ENCODE results near the gene SEMA7A.
"Not testable (repeated sequence)": the region's sequence is repeated elsewhere in the genome, so short reads cannot be mapped to it uniquely, and the experiment has no call there.

SEMA7A gene

GRCh38 chr15:74460298-74460697 is 26.5 kb upstream of the SEMA7A start:
- peak overlapping the region; percentile 90 for H3K4me3 Mint-ChIP-seq
- peak overlapping the region; percentile 82 for H3K27ac Mint-ChIP-seq
- peaks cover 17% of the 10 kb centered on the region for H3K9me3 Mint-ChIP-seq
- peaks cover 39% of the 10 kb centered on the region for H3K36me3 Mint-ChIP-seq (ENCODE audit: low read depth)
- H3K27me3 Mint-ChIP-seq: no peaks in the 10 kb centered on the region
- intact Hi-C loops (cut with micrococcal nuclease): loop anchor here (2.0 to 5.0 kb wide), 3 partner anchors 87 to 155 kb away; partner anchors contain the start of gene CLK3
- H3K4me1 Mint-ChIP-seq (ENCODE audit: low read depth): peaks cover 49% of the 10 kb centered on the region

- Mint-ChIP-seq H3K9me3 (peaks cover 17% of the 10 kb centered on the region), H3K36me3 (ENCODE audit: low read depth) (peaks cover 39% of the 10 kb centered on the region), H3K27ac (peak overlapping the region; percentile 82), H3K4me1 (ENCODE audit: low read depth) (peaks cover 51% of the 10 kb centered on the region)
- intact Hi-C loops (cut with micrococcal nuclease): loop anchor here (2.0 to 5.0 kb wide), 3 partner anchors 87 to 155 kb away; partner anchors contain the start of gene CLK3
- not testable (repeated sequence) for H3K4me3 Mint-ChIP-seq, H3K27me3 Mint-ChIP-seq
Observed at GRCh38 chr15:74459798-74460197, 26.0 kb upstream of the SEMA7A start.

- Mint-ChIP-seq H3K27ac (no peak overlapping the region), H3K4me1 (ENCODE audit: low read depth) (peaks cover 51% of the 10 kb centered on the region), H3K4me3 (no peak overlapping the region), H3K9me3 (peaks cover 4% of the 10 kb centered on the region), H3K36me3 (ENCODE audit: low read depth) (peaks cover 48% of the 10 kb centered on the region), H3K27me3 (no peaks in the 10 kb centered on the region)
- intact Hi-C loops (cut with micrococcal nuclease): no loop called here
Observed at GRCh38 chr15:74458473-74458872, 24.7 kb upstream of the SEMA7A start.

GRCh38 chr15:74457036-74457435 is 23.3 kb upstream of the SEMA7A start:
- H3K27me3 Mint-ChIP-seq; H3K4me3 Mint-ChIP-seq; H3K27ac Mint-ChIP-seq; intact Hi-C loops (cut with micrococcal nuclease); H3K9me3 Mint-ChIP-seq: not testable (repeated sequence)
- H3K4me1 Mint-ChIP-seq (ENCODE audit: low read depth): peaks cover 38% of the 10 kb centered on the region
- H3K36me3 Mint-ChIP-seq (ENCODE audit: low read depth): peaks cover 62% of the 10 kb centered on the region

- H3K36me3 Mint-ChIP-seq (ENCODE audit: low read depth): peaks cover 83% of the 10 kb centered on the region
- H3K4me1 Mint-ChIP-seq (ENCODE audit: low read depth): peaks cover 23% of the 10 kb centered on the region
- intact Hi-C loops (cut with micrococcal nuclease): no loop called here
- H3K9me3 Mint-ChIP-seq: no peaks in the 10 kb centered on the region
- H3K4me3 Mint-ChIP-seq: no peak overlapping the region
- H3K27ac Mint-ChIP-seq: peak overlapping the region; percentile 35
- no peaks in the 10 kb centered on the region for H3K27me3 Mint-ChIP-seq
Observed at GRCh38 chr15:74454764-74455500, 21.2 kb upstream of the SEMA7A start.

- H3K4me3 Mint-ChIP-seq: no peak overlapping the region
- H3K36me3 Mint-ChIP-seq (ENCODE audit: low read depth): peaks cover 91% of the 10 kb centered on the region
- no peaks in the 10 kb centered on the region for H3K27me3 Mint-ChIP-seq
- H3K4me1 Mint-ChIP-seq (ENCODE audit: low read depth): peaks cover 27% of the 10 kb centered on the region
- intact Hi-C loops (cut with micrococcal nuclease): no loop called here
- peak overlapping the region; percentile 35 for H3K27ac Mint-ChIP-seq
- H3K9me3 Mint-ChIP-seq: no peaks in the 10 kb centered on the region
Observed at GRCh38 chr15:74453925-74454763, 20.4 kb upstream of the SEMA7A start.

GRCh38 chr15:74451861-74452835 is 18.4 kb upstream of the SEMA7A start:
- H3K27ac Mint-ChIP-seq: no peak overlapping the region
- H3K27me3 Mint-ChIP-seq: no peaks in the 10 kb centered on the region
- H3K4me3 Mint-ChIP-seq: no peak overlapping the region
- H3K9me3 Mint-ChIP-seq: no peaks in the 10 kb centered on the region
- H3K4me1 Mint-ChIP-seq (ENCODE audit: low read depth): peaks cover 22% of the 10 kb centered on the region
- intact Hi-C loops (cut with micrococcal nuclease): no loop called here
- peaks cover 93% of the 10 kb centered on the region for H3K36me3 Mint-ChIP-seq (ENCODE audit: low read depth)

- no peaks in the 10 kb centered on the region for H3K9me3 Mint-ChIP-seq
- no peaks in the 10 kb centered on the region for H3K27me3 Mint-ChIP-seq
- peaks cover 93% of the 10 kb centered on the region for H3K36me3 Mint-ChIP-seq (ENCODE audit: low read depth)
- no peak overlapping the region for H3K27ac Mint-ChIP-seq
- intact Hi-C loops (cut with micrococcal nuclease): no loop called here
- peaks cover 22% of the 10 kb centered on the region for H3K4me1 Mint-ChIP-seq (ENCODE audit: low read depth)
- H3K4me3 Mint-ChIP-seq: no peak overlapping the region
Observed at GRCh38 chr15:74451322-74451721, 17.6 kb upstream of the SEMA7A start.

GRCh38 chr15:74449643-74450205 is 16.0 kb upstream of the SEMA7A start:
- intact Hi-C loops (cut with micrococcal nuclease): no loop called here

GRCh38 chr15:74449095-74449494 is 15.3 kb upstream of the SEMA7A start:
- Mint-ChIP-seq H3K27me3 (no peaks in the 10 kb centered on the region), H3K9me3 (no peaks in the 10 kb centered on the region), H3K36me3 (ENCODE audit: low read depth) (peaks cover 97% of the 10 kb centered on the region), H3K27ac (no peak overlapping the region), H3K4me3 (no peak overlapping the region), H3K4me1 (ENCODE audit: low read depth) (peaks cover 12% of the 10 kb centered on the region)
- intact Hi-C loops (cut with micrococcal nuclease): no loop called here

More at GRCh38 chr15:74449643-74450205, 16.0 kb upstream of the SEMA7A start:
- peaks cover 18% of the 10 kb centered on the region for H3K4me1 Mint-ChIP-seq (ENCODE audit: low read depth)
- H3K27me3 Mint-ChIP-seq: no peaks in the 10 kb centered on the region
- no peak overlapping the region for H3K27ac Mint-ChIP-seq
- H3K36me3 Mint-ChIP-seq (ENCODE audit: low read depth): peaks cover 96% of the 10 kb centered on the region
- H3K4me3 Mint-ChIP-seq: no peak overlapping the region
- H3K9me3 Mint-ChIP-seq: no peaks in the 10 kb centered on the region

- H3K27me3 Mint-ChIP-seq: no peaks in the 10 kb centered on the region
- no peak overlapping the region for H3K4me3 Mint-ChIP-seq
- intact Hi-C loops (cut with micrococcal nuclease): no loop called here
- peaks cover 10% of the 10 kb centered on the region for H3K4me1 Mint-ChIP-seq (ENCODE audit: low read depth)
- H3K27ac Mint-ChIP-seq: no peak overlapping the region
- no peaks in the 10 kb centered on the region for H3K9me3 Mint-ChIP-seq
- H3K36me3 Mint-ChIP-seq (ENCODE audit: low read depth): peaks cover 74% of the 10 kb centered on the region
Observed at GRCh38 chr15:74445816-74446763, 12.3 kb upstream of the SEMA7A start.
